ENCODE measurements around the gene TESMIN.

The TESMIN gene

GRCh38 chr11:68680541-68681231, 70.6 kb downstream of the TESMIN start:
- DNase-seq, result no peak

DNA sequence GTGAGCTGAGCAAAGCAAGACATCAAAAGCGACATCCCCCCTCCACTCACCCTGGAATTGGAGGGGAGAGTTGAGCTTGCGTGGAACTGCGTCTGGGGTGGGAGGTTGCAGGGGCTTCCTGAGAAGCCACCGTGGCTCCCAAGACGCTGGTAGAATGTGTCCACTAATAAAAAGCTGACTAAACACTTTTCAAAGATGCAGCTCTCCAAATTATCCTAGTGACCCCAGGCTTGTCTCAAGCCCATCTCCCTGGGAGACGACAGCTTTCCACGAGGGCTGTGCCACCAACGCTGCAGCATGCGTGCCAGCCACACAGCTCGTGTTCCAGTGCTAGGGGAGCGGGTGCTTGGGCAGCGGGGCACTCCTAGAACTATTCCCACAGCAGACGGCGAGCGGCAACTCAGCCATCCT, 73.3 kb downstream of the TESMIN start:
- no peak for DNase-seq

- DNase-seq, result no peak
Observed at GRCh38 chr11:68677432-68677831, 73.9 kb downstream of the TESMIN start.

DNA sequence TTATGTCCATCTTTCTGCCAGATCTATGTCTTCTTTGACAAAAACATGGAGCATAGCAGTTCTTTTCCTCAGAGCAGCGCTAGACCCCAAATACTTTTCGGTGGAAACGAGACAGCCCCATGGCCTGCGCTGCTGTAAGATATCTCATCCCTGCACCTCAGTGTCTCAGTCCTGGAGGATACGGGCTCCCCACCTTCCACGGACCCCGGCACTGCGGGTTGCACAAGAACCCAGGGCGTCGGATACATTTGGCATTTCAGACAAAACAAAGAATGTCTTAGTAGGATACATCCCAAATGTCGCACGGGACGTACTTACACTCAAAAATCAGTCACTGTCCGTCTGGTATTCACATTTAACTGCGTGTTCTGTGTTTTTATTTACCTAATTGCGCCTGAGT, 76.9 kb downstream of the TESMIN start:
- no peak for DNase-seq

DNA sequence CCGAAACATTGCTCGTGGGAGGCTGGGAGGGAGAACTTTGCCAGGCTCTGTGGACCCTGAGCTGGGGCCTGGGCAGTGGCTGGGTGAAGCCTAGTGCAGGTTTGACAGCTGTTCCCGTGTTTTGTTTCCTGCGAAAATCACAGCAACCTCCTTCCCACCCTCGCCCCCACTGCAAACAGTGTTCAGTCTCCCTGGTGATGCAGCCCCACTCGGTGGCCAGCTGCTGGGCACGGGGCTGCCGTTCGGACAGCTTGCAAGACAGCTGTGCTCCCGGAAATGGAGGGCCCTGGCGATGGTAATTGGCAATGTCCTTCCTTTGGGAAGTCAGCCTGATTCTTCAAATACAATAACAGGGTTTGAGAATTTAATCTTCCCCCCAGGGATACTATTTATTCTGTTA, 77.3 kb downstream of the TESMIN start:
- no peak for DNase-seq

DNA sequence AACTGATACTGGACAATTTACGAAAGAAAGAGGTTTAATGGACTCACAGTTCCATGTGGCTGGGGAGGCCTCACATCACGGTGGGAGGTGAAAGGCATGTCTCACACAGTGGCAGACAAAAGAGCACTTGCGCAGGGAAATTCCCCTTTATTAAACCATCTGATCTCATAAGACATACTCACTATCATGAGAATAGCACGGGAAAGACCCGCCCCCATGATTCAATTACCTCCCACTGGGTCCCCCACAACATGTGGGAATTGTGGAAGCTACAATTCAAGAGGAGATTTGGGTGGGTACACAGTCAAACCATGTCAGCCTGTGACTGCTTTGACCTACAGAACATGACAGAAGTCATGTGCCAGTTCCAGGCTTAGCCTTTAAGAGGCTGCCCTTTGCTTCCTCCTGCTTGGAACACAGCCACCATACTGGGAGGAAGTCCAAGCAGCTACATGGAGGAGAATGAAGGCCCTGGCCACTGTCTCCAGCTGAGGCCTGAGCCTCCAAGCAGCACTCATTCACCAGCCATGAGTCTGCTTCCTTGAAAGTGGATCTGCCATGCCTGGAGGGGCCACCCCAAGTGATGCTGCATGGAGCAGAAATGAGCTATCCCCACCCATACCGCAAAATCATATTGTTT, 77.9 kb downstream of the TESMIN start:
- DNase-seq, result no peak

GRCh38 chr11:68670208-68670992, 80.9 kb downstream of the TESMIN start:
- DNase-seq, result no peak

- no peak for DNase-seq
Observed at GRCh38 chr11:68669301-68670090, 81.8 kb downstream of the TESMIN start.

GRCh38 chr11:68667511-68668500, 83.5 kb downstream of the TESMIN start:
- no peak for DNase-seq

DNA sequence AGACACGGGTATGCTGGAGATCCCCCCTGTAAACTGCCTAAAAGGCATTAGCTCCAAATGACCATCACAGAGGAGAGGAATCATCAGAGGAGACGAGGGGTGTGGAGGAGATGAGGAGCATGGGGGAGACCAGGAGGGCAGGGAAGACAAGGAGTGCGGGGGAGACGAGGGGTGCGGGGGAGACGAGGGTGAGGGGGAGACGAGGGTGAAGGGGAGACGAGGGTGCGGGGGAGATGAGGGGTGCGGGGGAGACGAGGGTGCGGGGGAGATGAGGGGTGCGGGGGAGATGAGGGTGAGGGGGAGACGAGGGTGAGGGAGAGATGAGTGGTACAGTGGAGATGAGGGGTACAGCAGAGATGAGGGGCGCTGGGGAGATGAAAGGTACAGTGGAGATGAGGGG, 84.5 kb downstream of the TESMIN start:
- no peak for DNase-seq

- no peak for DNase-seq
Observed at GRCh38 chr11:68665436-68665835, 85.9 kb downstream of the TESMIN start.

- DNase-seq, result no peak
Observed at GRCh38 chr11:68664906-68665305, 86.4 kb downstream of the TESMIN start.

DNA sequence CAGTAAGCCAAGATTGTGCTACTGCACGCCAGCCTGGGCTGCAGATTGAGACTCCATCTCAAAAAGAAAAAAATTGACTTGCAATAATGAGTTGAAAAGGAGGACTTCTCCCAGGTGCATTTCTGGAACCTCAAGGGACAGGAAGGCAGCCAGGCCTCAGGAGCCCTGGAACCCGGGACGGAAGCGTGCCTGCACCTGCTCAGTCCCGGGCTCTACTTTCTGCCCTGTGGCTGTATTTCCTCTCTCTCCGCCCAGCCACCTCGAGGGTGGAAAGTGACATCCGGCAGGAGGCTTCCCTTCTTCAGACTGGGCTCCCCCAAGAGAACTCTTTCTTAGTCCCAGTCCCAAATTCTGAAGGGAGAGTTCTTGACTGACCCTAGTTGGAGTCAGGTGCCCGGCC, 87.2 kb downstream of the TESMIN start:
- DNase-seq, result no peak

GRCh38 chr11:68663482-68664010, 87.8 kb downstream of the TESMIN start:
- no peak for DNase-seq

- DNase-seq, result no peak
Observed at GRCh38 chr11:68661697-68662603, 89.4 kb downstream of the TESMIN start.

DNA sequence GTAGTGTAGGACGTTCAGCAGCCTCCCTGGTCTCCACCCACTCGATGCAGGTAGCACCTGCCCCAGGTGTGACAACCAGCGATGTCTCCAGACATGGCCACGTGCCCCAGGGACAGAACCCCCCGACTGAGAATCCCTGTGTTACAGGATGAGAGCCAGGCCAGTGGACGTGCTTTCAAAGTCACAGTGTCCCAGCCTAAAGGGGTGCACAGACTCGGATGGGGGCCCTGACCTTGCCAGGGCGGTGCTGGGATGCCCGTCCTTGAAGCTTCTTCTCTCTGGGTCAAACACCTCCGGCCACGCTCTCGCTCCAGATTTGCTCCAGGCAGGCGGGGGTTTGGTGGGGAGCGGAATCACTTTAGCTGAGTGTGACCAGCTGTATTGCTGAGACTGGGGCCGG, 90.3 kb downstream of the TESMIN start:
- DNase-seq, result no peak

- DNase-seq, result no peak
Observed at GRCh38 chr11:68660066-68660810, 91.1 kb downstream of the TESMIN start.

GRCh38 chr11:68659158-68659921, 92.0 kb downstream of the TESMIN start:
- peak; percentile 97 for DNase-seq

GRCh38 chr11:68658661-68659060, 92.7 kb downstream of the TESMIN start:
- no peak for DNase-seq
